Measurements from ENCODE around the gene RSPH1.

GRCh38 chr21:42500736-42501135 is 4.7 kb upstream of the RSPH1 start:
- TF ChIP-seq MAX (IDR thresholded peaks at IDR 0.05): no peak
- TF ChIP-seq CTCF (IDR thresholded peaks at IDR 0.05; ENCODE audit: control extremely low read depth in 1 of 3, insufficient read depth in 1 of 3, low read depth in 1 of 3, low read length in 3 of 3): no peak
- TF ChIP-seq CHD7 (IDR thresholded peaks at IDR 0.05; ENCODE audit: insufficient replicate concordance, low read length): no peak
- no peak for TF ChIP-seq ZNF274 (IDR thresholded peaks at IDR 0.05; ENCODE audit: borderline replicate concordance, extremely low read depth, low read length)
- no peak for TF ChIP-seq JUND (IDR thresholded peaks at IDR 0.05; ENCODE audit: low read length)
- TF ChIP-seq POLR2A (IDR thresholded peaks at IDR 0.05; ENCODE audit: control extremely low read depth in 1 of 2, low read depth in 2 of 2, low read length in 2 of 2): no peak
- no peak for TF ChIP-seq CHD2 (IDR thresholded peaks at IDR 0.05; ENCODE audit: low read length)
- no peak for TF ChIP-seq NANOG (IDR thresholded peaks at IDR 0.05; ENCODE audit: insufficient read depth, low read depth, low read length, poor library complexity, severe bottlenecking)
- no peak for TF ChIP-seq EZH2 (IDR thresholded peaks at IDR 0.05; ENCODE audit: low read depth, low read length, severe bottlenecking)
- no peak for TF ChIP-seq E2F6 (IDR thresholded peaks at IDR 0.05)
- TF ChIP-seq BRCA1 (IDR thresholded peaks at IDR 0.05; ENCODE audit: low read depth, low read length): no peak

Data from H1 (cell line).